ENCODE results near the gene LRRC4.

Gene LRRC4

GRCh38 chr7:128032605-128033235 lies 1.5 kb upstream of the LRRC4 start:
- in situ Hi-C loops (cut with HindIII; ENCODE audit: low sequenced_read_pairs) = no loop called here

GRCh38 chr7:128031901-128032604 lies 816 bp upstream of the LRRC4 start:
- in situ Hi-C loops (cut with HindIII; ENCODE audit: low sequenced_read_pairs) = no loop called here

GRCh38 chr7:128030263-128030653 lies 979 bp downstream of the LRRC4 start:
- in situ Hi-C loops (cut with HindIII; ENCODE audit: low sequenced_read_pairs) = no loop called here

GRCh38 chr7:128029405-128029995 lies 1.7 kb downstream of the LRRC4 start:
- in situ Hi-C loops (cut with HindIII; ENCODE audit: low sequenced_read_pairs) = no loop called here

- in situ Hi-C loops (cut with HindIII; ENCODE audit: low sequenced_read_pairs) = no loop called here
Measured at GRCh38 chr7:128027485-128027980, 3.7 kb downstream of the LRRC4 start.

GRCh38 chr7:128026551-128026950 lies 4.7 kb downstream of the LRRC4 start:
- in situ Hi-C loops (cut with HindIII; ENCODE audit: low sequenced_read_pairs) = no loop called here

GRCh38 chr7:128025819-128026218 lies 5.4 kb downstream of the LRRC4 start:
- in situ Hi-C loops (cut with HindIII; ENCODE audit: low sequenced_read_pairs) = no loop called here

GRCh38 chr7:128025380-128025779 lies 5.9 kb downstream of the LRRC4 start:
- in situ Hi-C loops (cut with HindIII; ENCODE audit: low sequenced_read_pairs) = no loop called here

GRCh38 chr7:128024151-128024550 lies 7.1 kb downstream of the LRRC4 start:
- in situ Hi-C loops (cut with HindIII; ENCODE audit: low sequenced_read_pairs) = no loop called here

GRCh38 chr7:128022631-128023532 lies 8.4 kb downstream of the LRRC4 start:
- in situ Hi-C loops (cut with HindIII; ENCODE audit: low sequenced_read_pairs) = no loop called here

- in situ Hi-C loops (cut with HindIII; ENCODE audit: low sequenced_read_pairs) = no loop called here
Measured at GRCh38 chr7:128021366-128021765, 9.9 kb downstream of the LRRC4 start.

- in situ Hi-C loops (cut with HindIII; ENCODE audit: low sequenced_read_pairs) = no loop called here
Measured at GRCh38 chr7:128020159-128020558, 11.1 kb downstream of the LRRC4 start.

- in situ Hi-C loops (cut with HindIII; ENCODE audit: low sequenced_read_pairs) = no loop called here
Measured at GRCh38 chr7:128019288-128019687, 11.9 kb downstream of the LRRC4 start.

GRCh38 chr7:128017862-128018845 lies 13.1 kb downstream of the LRRC4 start:
- in situ Hi-C loops (cut with HindIII; ENCODE audit: low sequenced_read_pairs) = no loop called here

GRCh38 chr7:128017460-128017859 lies 13.8 kb downstream of the LRRC4 start:
- in situ Hi-C loops (cut with HindIII; ENCODE audit: low sequenced_read_pairs) = no loop called here

- in situ Hi-C loops (cut with HindIII; ENCODE audit: low sequenced_read_pairs) = no loop called here
Measured at GRCh38 chr7:128014811-128015210, 16.4 kb downstream of the LRRC4 start.

GRCh38 chr7:128011131-128011661 lies 20.0 kb downstream of the LRRC4 start:
- in situ Hi-C loops (cut with HindIII; ENCODE audit: low sequenced_read_pairs) = no loop called here

- in situ Hi-C loops (cut with HindIII; ENCODE audit: low sequenced_read_pairs) = no loop called here
Measured at GRCh38 chr7:128010391-128011127, 20.7 kb downstream of the LRRC4 start.

- in situ Hi-C loops (cut with HindIII; ENCODE audit: low sequenced_read_pairs) = no loop called here
Measured at GRCh38 chr7:128008744-128009143, 22.5 kb downstream of the LRRC4 start.

Data from DLD1 (cell line).